HL-60/S4 treated with phorbol 12-myristate 13-acetate at 8.2 ng/mL for 4 days and 3 days (cell line): Measurements from ENCODE around the gene FZD7.

ENCODE experiments used
- in situ Hi-C: fragments of 300-500 bp; cut with MboI; formaldehyde crosslinking; loops from 2 replicates; pipeline ENCODE4 v1.15.0; 2022; ENCODE audit warnings: low sequenced_read_pairs

The FZD7 gene

DNA sequence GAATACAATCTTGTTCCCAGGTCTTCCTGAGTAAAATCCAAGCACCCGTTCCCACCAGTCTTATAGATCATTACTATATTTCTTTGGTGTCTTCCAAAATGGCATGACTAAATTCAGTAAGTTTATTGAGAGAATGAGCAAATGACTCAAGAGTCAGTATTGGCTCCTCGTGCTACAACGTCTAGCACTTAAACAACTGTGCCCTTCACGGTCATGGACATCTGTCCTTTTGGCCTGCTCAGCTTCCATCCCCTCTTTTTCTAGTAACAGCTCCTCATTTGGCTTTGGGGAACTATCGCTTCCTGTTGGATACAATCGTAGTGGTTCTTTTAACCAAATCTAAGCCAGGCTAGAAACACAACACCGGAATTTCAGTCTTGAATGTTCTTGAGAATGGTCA is 24.1 kb upstream of the FZD7 start:
- in situ Hi-C loops, result no loop called here

GRCh38 chr2:202014318-202014717 is 19.3 kb upstream of the FZD7 start:
- in situ Hi-C loops, result no loop called here

GRCh38 chr2:202014759-202015211 is 18.9 kb upstream of the FZD7 start:
- in situ Hi-C loops, result no loop called here

DNA sequence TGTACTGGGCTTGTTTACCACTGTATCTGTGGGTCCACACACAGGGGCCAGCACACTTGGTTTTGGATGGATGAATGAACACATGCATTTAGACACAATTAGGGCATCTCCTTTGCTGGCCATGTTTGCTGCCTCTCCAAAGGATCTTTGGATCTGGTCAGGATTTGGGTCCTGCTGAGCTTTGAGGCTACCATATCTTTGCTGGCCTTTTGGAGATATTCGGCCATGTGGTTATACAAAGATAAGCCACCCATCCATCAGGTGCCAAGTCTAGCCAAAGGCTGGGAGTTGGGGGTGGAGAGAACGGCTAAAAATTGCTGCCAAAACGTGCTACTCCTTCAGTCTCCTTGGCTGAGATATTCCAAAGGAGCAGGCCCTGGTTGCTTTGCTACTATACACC is 18.2 kb upstream of the FZD7 start:
- in situ Hi-C loops, result no loop called here

- in situ Hi-C loops, result no loop called here
These were observed 17.0 kb upstream of the FZD7 start for GRCh38 chr2:202016579-202017227.

DNA sequence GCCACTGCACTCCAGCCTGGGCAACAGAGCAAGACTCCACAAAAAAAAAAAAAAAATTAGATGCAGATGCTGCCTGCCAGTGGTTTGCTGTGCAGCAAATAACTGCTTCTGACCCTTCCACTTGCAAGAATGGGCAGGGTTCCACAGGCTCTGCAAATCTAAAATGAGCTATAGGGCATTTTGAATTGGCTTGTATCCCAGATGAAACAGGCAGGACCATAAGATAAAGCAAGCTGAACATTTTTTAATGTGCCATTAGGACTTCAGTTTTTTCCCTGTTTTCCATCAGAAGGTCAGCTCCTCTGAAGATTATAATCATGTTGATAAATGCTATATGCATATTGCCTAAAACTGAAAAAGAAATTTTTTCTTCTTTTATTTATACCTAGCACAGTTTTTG is 15.7 kb upstream of the FZD7 start:
- in situ Hi-C loops, result no loop called here

GRCh38 chr2:202018950-202019349 is 14.7 kb upstream of the FZD7 start:
- in situ Hi-C loops, result no loop called here

DNA sequence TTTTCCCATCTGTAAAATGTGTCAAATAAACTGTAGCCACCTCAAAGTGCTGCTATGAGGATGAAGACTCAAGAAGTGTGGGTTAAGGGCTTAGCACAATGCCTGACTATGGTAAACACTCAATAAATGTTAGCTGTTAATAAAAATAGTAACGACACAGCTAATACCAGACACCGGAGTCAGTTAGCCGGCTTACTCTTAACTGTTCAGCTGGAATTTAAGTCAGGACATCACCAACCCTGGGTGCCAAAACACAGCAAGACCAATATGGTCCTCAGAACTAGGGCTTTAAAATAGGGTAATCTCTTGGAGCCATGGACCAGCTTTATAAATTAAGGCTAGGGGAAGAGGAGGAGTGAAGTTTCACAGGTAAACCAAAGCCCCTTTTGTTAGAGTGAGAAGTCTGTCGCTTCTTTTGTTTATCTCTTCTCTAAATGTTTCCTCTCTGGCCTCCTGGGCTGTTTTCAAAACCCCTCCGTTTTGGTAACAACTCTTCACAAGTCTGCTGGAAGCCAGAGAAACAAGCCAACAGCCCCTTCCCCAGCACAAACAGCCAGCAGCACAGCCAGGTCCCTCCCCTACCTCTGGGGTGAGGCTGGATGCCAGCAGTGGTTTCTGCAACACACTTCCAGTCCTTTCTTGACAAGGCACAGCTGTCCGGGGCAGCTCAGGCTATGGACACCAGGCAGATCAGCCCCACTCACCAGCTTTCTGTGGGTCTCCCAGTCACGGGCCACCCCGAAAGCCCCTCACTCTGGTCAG is 13.8 kb upstream of the FZD7 start:
- in situ Hi-C loops, result no loop called here

DNA sequence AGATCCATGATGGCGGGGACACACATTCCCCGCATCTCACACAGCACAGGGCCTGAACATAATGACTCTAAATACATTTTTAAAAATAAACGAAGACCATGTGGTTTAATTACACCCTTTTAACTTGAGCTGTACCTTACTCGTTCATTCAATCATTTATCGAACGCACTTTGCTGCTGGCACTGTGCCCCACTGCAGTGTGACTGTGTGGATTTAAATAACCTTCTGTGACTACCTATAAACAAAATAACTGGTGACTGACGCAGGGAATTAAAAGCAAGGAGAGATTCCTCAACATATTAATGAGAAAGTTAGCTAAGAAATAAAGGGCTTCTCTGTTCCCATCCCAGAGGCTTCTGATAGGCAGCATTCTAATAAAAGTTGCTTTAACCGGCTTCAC is 10.9 kb upstream of the FZD7 start:
- in situ Hi-C loops, result no loop called here

- in situ Hi-C loops, result no loop called here
These were observed 10.3 kb upstream of the FZD7 start for GRCh38 chr2:202023198-202023903.

DNA sequence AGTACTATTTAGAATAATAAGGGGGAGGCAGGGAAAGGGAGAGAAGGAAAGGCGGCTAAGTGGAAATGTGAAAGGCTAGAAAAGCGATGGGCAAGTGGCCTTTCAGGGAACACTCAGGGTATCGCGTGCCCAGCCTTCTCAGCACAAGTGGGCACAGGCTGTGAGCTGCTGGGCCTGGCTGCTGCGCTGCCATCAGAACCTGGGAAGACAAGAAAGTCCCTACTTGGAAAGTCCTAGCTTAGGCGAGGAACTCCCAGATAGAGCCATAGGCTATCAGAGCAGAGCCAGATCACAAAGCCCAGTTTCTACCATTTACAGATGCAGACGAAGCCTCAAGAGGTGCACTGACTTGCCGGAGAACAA is 9.8 kb upstream of the FZD7 start:
- in situ Hi-C loops, result no loop called here

- in situ Hi-C loops, result no loop called here
These were observed 8.8 kb upstream of the FZD7 start for GRCh38 chr2:202024871-202025270.

DNA sequence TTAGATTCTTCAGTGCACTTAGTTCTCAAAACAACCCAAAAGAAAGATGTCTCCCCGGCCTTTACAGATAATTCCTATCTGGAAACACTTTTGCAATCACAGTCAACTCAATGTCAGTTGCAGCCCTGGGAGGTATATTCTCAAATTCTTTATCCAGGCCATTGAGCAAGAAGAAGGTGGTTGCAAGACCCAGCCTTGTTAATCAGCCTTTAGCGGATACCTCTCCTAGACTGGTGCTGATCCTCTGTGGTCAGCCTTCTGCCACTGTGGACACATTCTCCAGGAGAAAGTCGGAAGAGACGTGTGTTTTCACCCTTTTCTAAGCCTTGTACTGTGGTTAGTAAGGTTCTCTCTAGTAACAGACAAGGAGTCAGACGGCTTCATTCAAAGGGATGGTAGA is 7.8 kb upstream of the FZD7 start:
- in situ Hi-C loops, result no loop called here

DNA sequence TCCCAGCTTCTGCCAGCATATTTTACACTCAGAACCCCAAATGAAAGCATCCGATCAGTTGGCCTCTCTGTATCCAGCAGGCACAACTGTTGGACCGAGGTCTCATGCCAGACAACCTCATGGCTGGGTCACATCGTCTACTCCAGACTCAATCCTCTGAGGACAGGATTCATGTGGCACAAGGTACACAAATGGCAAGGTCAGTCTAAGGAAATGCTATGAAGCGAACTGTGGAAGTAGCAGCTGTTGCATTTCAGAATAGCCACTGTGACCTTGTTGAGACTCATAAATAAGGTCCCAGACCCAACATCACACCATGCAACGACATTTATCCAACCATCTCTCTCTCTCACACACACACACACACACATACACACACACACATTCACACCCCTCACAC is 7.1 kb upstream of the FZD7 start:
- in situ Hi-C loops, result no loop called here

- in situ Hi-C loops, result no loop called here
These were observed 3.0 kb upstream of the FZD7 start for GRCh38 chr2:202030691-202031090.

DNA sequence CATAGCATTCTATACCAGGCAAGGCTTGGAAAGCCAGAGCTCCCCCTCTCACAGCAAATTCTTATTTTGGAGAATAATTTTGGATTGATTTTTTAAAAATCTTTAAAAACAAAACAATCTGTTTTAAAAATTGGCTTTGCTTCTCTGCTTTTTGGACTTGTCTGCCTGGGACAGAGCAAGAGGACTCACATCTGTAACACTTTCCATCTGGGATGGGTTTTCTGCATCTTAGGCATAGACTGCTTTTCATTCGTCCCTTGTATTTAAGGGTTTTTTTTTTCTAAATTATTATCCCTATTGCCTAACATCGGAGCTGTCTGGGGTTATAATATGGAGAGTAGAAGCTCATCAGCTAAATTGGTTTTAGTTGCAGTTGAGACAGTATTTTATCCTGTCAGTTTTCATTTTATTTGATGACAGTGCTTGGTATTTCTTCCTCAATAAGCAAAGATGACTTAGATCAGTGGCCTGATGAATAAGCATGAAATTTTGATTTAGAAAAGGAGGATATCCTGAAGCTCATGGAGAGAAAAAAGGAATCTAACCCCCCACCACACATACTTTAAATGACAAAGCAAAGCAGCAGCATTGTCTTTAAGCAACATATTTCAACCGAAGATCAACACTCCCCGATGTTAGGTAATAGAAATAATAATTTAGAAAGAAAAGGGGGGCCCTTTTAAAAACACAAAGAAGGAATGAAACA is 2.3 kb upstream of the FZD7 start:
- in situ Hi-C loops, result no loop called here

DNA sequence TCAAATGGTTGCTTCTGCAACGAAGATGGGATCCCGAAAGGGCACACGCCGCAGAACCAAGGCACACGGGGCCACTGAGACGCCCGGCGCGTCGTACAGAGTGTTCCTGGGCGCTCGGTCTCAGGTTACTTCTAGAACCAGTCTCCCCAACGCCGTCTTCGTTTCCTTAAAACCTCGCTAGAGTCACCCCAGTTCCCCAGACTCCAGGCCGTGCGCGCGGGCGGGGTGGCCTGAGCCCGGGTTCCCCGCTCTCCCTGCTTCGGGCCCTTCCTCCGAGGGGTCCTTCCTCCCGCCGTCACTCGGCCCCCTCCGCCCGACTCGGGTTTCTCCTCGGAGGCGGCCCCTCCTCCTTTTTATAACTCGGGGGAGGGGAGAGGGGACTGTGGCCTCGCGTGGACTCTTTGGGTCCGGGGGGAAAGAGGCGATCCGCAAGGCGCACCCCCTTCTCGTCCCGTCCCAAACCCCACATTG is 774 bp upstream of the FZD7 start:
- in situ Hi-C loops, result no loop called here

- in situ Hi-C loops, result no loop called here
These were observed 814 bp downstream of the FZD7 start for GRCh38 chr2:202034249-202035088.

- in situ Hi-C loops, result no loop called here
These were observed 1.7 kb downstream of the FZD7 start for GRCh38 chr2:202035089-202035940.
